ENCODE data around the gene FUT7. TPM values are rescaled to one million over a fixed set of nuclear protein-coding genes. Genes with fewer than 3 reads are reported as not detected.

The FUT7 gene
- total and polyA plus RNA-seq, 9 of the 15 experiments (the other 6 are each of a cell fraction or from before 2014, with no cell fraction given) = not detected

- Histone ChIP-seq H2AFZ (ENCODE audit: low read depth, low read length) (no peak overlapping the region), H3K4me2 (ENCODE audit: insufficient read depth, low read length) (no peak overlapping the region), H3K9me1 (ENCODE audit: control insufficient read depth, insufficient read depth, low read length) (no peaks in the 10 kb centered on the region), H3K79me2 (ENCODE audit: control insufficient read depth, insufficient read depth, low read length) (no peaks in the 10 kb centered on the region), H3K9ac (ENCODE audit: insufficient read depth in 1 of 2, low read depth in 2 of 2, low read length in 2 of 2) (no peak overlapping the region), H3K4me3 (no peak overlapping the region), H4K20me1 (replicated peaks; ENCODE audit: control insufficient read depth, insufficient read depth, low read length) (no peaks in the 10 kb centered on the region), H3K27ac (ENCODE audit: extremely low read depth, low read depth, low read length) (no peak overlapping the region), H3K27me3 (ENCODE audit: control insufficient read depth in 2 of 2, insufficient read depth in 2 of 2, low read length in 2 of 2) (no peaks in the 10 kb centered on the region), H3K4me1 (replicated peaks in 1 of 2; ENCODE audit: control insufficient read depth in 2 of 2, insufficient read depth in 2 of 2, low read length in 2 of 2) (peaks cover 0 to 73% of the 10 kb centered on the region in 2 experiments; a peak in 2 of 5 replicates), H3K36me3 (ENCODE audit: control insufficient read depth, insufficient read depth, low read length) (no peaks in the 10 kb centered on the region), H3K9me3 (replicated peaks; ENCODE audit: control insufficient read depth, insufficient read depth, low read depth, low read length) (no peaks in the 10 kb centered on the region)
- ChIA-PET CTCF (ENCODE audit: low intra/inter-chr PET ratio) (no interaction called here), POLR2A (interaction anchor here (1.0 to 1.1 kb wide), 2 partner anchors 11 to 67 kb away, joined by 3 to 4 read pairs; no protein-coding TSS in a partner anchor)
- no TSS peak for BruUV-seq (replicated peaks)
- FAIRE-seq = no peak
- TF ChIP-seq ZNF75A (CRISPR knock-in tag; IDR thresholded peaks at IDR 0.05) (no peak), U2AF1 (optimal IDR thresholded peaks at IDR 0.05; ENCODE audit: low read depth, low read length) (no peak), GATA2 (CRISPR knock-in tag; IDR thresholded peaks at IDR 0.05) (no peak), MAFK (IDR thresholded peaks at IDR 0.05; ENCODE audit: low read length) (no peak), CTCF (IDR thresholded peaks at IDR 0.05 in 2 of 3, conservative IDR thresholded peaks at IDR 0.05 in 1 of 3; ENCODE audit: insufficient read depth in 2 of 3, low read depth in 1 of 3, low read length in 3 of 3) (no peak), DPF2 (IDR thresholded peaks at IDR 0.05) (no peak), ZNF212 (CRISPR knock-in tag; IDR thresholded peaks at IDR 0.05) (no peak), SFPQ (IDR thresholded peaks at IDR 0.05; ENCODE audit: low read depth, low read length) (no peak), ZFX (CRISPR knock-in tag; IDR thresholded peaks at IDR 0.05) (no peak)
- TF ChIP-seq, protein P1, sequence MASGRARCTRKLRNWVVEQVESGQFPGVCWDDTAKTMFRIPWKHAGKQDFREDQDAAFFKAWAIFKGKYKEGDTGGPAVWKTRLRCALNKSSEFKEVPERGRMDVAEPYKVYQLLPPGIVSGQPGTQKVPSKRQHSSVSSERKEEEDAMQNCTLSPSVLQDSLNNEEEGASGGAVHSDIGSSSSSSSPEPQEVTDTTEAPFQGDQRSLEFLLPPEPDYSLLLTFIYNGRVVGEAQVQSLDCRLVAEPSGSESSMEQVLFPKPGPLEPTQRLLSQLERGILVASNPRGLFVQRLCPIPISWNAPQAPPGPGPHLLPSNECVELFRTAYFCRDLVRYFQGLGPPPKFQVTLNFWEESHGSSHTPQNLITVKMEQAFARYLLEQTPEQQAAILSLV (tag; IDR thresholded peaks at IDR 0.05) = no peak
- TF ChIP-seq, protein P2, sequence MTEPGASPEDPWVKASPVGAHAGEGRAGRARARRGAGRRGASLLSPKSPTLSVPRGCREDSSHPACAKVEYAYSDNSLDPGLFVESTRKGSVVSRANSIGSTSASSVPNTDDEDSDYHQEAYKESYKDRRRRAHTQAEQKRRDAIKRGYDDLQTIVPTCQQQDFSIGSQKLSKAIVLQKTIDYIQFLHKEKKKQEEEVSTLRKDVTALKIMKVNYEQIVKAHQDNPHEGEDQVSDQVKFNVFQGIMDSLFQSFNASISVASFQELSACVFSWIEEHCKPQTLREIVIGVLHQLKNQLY (CRISPR knock-in tag; conservative IDR thresholded peaks at IDR 0.05) = no peak
- intact Hi-C loops (cut with micrococcal nuclease) = no loop called here
- no peak for ATAC-seq
- no peak for DNase-seq (ENCODE audit: extremely low read depth in 1 of 4, low spot score in 3 of 4)
- in situ Hi-C loops (cut with MboI) = no loop called here
- WGBS (ENCODE audit: insufficient coverage, low coverage, missing lambda C conversion rate) = 93% methylated on average over 15 of the region's 25 CpGs
Observed at GRCh38 chr9:137015540-137015930, 16.4 kb downstream of the FUT7 start.
